SK-N-SH treated with all-trans-retinoic acid at 6 μM for 48 hours (cell line): ENCODE results near the gene SAMD3.
A peak's percentile ranks its signal among the peaks of the same experiment; 100 is the strongest.
"Not testable (repeated sequence)": the region's sequence is repeated elsewhere in the genome, so short reads cannot be mapped to it uniquely, and the experiment has no call there.

Source experiments
- ATAC-seq: fragments of 200-7000 bp; cut with Tn5 transposase; 3 replicates; pipeline ENCODE4 v1.9.1; 2020; ENCODE audit warnings: mild to moderate bottlenecking, moderate library complexity
- ARNTL ChIP-seq: fragments of 450-650 bp; formaldehyde crosslinking; IDR thresholded peaks from 2 replicates; pipeline ENCODE4 v1.5.0; 2020; ENCODE audit warnings: low read depth, mild to moderate bottlenecking, moderate library complexity, borderline replicate concordance
- BACH2 ChIP-seq: fragments of 250-450 bp; sonication (Bioruptor Pico); IDR thresholded peaks from 2 replicates; pipeline ENCODE4 v1.9.0; 2021; ENCODE audit warnings: mild to moderate bottlenecking, borderline replicate concordance
- CREB5 ChIP-seq: fragments of 250-450 bp; sonication (Bioruptor Pico); IDR thresholded peaks from 2 replicates; pipeline ENCODE4 v1.5.1; 2020; ENCODE audit warnings: low read depth, mild to moderate bottlenecking, moderate library complexity
- CSDC2 ChIP-seq: fragments of 250-450 bp; sonication (Bioruptor Pico); IDR thresholded peaks from 2 replicates; pipeline ENCODE4 v1.5.0; 2020; ENCODE audit warnings: mild to moderate bottlenecking, moderate library complexity
- ESRRG ChIP-seq: fragments of 250-450 bp; sonication (Bioruptor Pico); IDR thresholded peaks from 2 replicates; pipeline ENCODE4 v1.6.1; 2021; ENCODE audit warnings: mild to moderate bottlenecking
- GLIS3 ChIP-seq: fragments of 250-450 bp; sonication (Bioruptor Pico); IDR thresholded peaks from 2 replicates; pipeline ENCODE4 v1.5.0; 2020; ENCODE audit warnings: mild to moderate bottlenecking, moderate library complexity
- ISL1 ChIP-seq: fragments of 250-450 bp; sonication (Bioruptor Pico); IDR thresholded peaks from 2 replicates; pipeline ENCODE4 v2.1.2; 2022; ENCODE audit warnings: mild to moderate bottlenecking, moderate library complexity
- OSR1 ChIP-seq: fragments of 250-450 bp; sonication (Bioruptor Pico); IDR thresholded peaks from 2 replicates; pipeline ENCODE4 v1.8.0; 2022; ENCODE audit warnings: moderate library complexity, mild to moderate bottlenecking, inconsistent platforms
- PPARA ChIP-seq: fragments of 250-450 bp; sonication (Bioruptor Pico); IDR thresholded peaks from 2 replicates; pipeline ENCODE4 v1.5.0; 2020; ENCODE audit warnings: mild to moderate bottlenecking, borderline replicate concordance
- RARB ChIP-seq: fragments of 250-450 bp; sonication (Bioruptor Pico); IDR thresholded peaks from 2 replicates; pipeline ENCODE4 v1.8.0; 2021; ENCODE audit warnings: mild to moderate bottlenecking, moderate library complexity
- SNAI2 ChIP-seq: fragments of 250-450 bp; sonication (Bioruptor Pico); IDR thresholded peaks from 2 replicates; pipeline ENCODE4 v1.5.0; 2020; ENCODE audit warnings: mild to moderate bottlenecking, moderate library complexity
- TCF4 ChIP-seq: fragments of 250-450 bp; sonication (Bioruptor Pico); IDR thresholded peaks from 2 replicates; pipeline ENCODE4 v1.8.0; 2021; ENCODE audit warnings: mild to moderate bottlenecking, moderate library complexity, borderline replicate concordance
- TOX ChIP-seq: fragments of 250-450 bp; sonication (Bioruptor Pico); IDR thresholded peaks from 2 replicates; pipeline ENCODE4 v1.8.0; 2021; ENCODE audit warnings: mild to moderate bottlenecking, moderate library complexity, borderline replicate concordance
- ZC3H10 ChIP-seq: fragments of 250-450 bp; sonication (Bioruptor Pico); IDR thresholded peaks from 2 replicates; pipeline ENCODE4 v1.5.1; 2021; ENCODE audit warnings: mild to moderate bottlenecking, moderate library complexity
- ZFP3 ChIP-seq: fragments of 250-450 bp; sonication (Bioruptor Pico); IDR thresholded peaks from 2 replicates; pipeline ENCODE4 v1.5.0; 2020; ENCODE audit warnings: mild to moderate bottlenecking, moderate library complexity
- ZFP30 ChIP-seq: fragments of 450-650 bp; formaldehyde crosslinking; IDR thresholded peaks from 2 replicates; pipeline ENCODE4 v1.5.0; 2022; ENCODE audit warnings: mild to moderate bottlenecking, moderate library complexity
- ZNF565 ChIP-seq: fragments of 450-650 bp; formaldehyde crosslinking; conservative IDR thresholded peaks from 2 replicates; pipeline ENCODE4 v1.5.0; 2020; ENCODE audit warnings: low read depth, mild to moderate bottlenecking, moderate library complexity
- ZNF8 ChIP-seq: fragments of 450-650 bp; formaldehyde crosslinking; IDR thresholded peaks from 2 replicates; pipeline ENCODE4 v1.5.0; 2020; ENCODE audit warnings: mild to moderate bottlenecking, moderate library complexity
- TF ChIP-seq, protein P1 (sequence below): fragments of 250-450 bp; sonication (Bioruptor Pico); IDR thresholded peaks from 2 replicates; pipeline ENCODE4 v1.5.0; 2020; ENCODE audit warnings: mild to moderate bottlenecking, moderate library complexity
- TF ChIP-seq, protein P2 (sequence below): fragments of 250-450 bp; sonication (Bioruptor Pico); IDR thresholded peaks from 2 replicates; pipeline ENCODE4 v1.8.0; 2020; ENCODE audit warnings: mild to moderate bottlenecking, moderate library complexity, borderline replicate concordance

The SAMD3 gene

DNA sequence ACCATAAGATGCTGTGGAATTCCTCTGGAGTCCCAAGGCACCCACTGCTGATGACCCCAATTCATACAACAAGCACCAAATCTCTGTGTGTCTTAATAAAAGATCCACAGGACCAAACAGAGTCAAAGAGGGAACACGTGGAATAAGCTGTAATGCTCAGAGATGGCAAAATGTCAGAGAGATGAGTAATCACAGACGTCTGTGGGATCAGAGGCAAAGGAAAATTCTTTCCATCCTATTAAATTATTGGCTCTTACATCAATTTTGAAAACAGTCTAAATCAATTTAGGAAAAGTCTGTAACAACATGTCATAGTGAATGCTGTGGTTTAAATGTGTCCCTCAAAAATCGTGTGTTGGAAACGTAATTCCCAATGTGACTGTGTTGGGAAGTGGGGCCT lies 17.5 kb upstream of the SAMD3 start:
- TF ChIP-seq, protein P1, sequence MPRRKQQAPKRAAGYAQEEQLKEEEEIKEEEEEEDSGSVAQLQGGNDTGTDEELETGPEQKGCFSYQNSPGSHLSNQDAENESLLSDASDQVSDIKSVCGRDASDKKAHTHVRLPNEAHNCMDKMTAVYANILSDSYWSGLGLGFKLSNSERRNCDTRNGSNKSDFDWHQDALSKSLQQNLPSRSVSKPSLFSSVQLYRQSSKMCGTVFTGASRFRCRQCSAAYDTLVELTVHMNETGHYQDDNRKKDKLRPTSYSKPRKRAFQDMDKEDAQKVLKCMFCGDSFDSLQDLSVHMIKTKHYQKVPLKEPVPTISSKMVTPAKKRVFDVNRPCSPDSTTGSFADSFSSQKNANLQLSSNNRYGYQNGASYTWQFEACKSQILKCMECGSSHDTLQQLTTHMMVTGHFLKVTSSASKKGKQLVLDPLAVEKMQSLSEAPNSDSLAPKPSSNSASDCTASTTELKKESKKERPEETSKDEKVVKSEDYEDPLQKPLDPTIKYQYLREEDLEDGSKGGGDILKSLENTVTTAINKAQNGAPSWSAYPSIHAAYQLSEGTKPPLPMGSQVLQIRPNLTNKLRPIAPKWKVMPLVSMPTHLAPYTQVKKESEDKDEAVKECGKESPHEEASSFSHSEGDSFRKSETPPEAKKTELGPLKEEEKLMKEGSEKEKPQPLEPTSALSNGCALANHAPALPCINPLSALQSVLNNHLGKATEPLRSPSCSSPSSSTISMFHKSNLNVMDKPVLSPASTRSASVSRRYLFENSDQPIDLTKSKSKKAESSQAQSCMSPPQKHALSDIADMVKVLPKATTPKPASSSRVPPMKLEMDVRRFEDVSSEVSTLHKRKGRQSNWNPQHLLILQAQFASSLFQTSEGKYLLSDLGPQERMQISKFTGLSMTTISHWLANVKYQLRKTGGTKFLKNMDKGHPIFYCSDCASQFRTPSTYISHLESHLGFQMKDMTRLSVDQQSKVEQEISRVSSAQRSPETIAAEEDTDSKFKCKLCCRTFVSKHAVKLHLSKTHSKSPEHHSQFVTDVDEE = no peak
- TF ChIP-seq ISL1 (CRISPR knock-in tag) (no peak), ZFP30 (no peak), ZC3H10 (CRISPR knock-in tag) (0 out of 2 replicates have a peak, but pooled peaks have one; percentile 31), OSR1 (CRISPR knock-in tag) (no peak), ZNF565 (CRISPR knock-in tag) (no peak), GLIS3 (CRISPR knock-in tag) (no peak)
- peak; percentile 91 for ATAC-seq

GRCh38 chr6:130239755-130240154 lies 17.0 kb upstream of the SAMD3 start:
- peak; percentile 64 for ATAC-seq
- no peak for TF ChIP-seq ZC3H10 (CRISPR knock-in tag)
- TF ChIP-seq TOX (CRISPR knock-in tag) = no peak
- TF ChIP-seq TCF4 = no peak
- TF ChIP-seq RARB (CRISPR knock-in tag) = no peak
- no peak for TF ChIP-seq BACH2 (CRISPR knock-in tag)
- TF ChIP-seq, protein P2, sequence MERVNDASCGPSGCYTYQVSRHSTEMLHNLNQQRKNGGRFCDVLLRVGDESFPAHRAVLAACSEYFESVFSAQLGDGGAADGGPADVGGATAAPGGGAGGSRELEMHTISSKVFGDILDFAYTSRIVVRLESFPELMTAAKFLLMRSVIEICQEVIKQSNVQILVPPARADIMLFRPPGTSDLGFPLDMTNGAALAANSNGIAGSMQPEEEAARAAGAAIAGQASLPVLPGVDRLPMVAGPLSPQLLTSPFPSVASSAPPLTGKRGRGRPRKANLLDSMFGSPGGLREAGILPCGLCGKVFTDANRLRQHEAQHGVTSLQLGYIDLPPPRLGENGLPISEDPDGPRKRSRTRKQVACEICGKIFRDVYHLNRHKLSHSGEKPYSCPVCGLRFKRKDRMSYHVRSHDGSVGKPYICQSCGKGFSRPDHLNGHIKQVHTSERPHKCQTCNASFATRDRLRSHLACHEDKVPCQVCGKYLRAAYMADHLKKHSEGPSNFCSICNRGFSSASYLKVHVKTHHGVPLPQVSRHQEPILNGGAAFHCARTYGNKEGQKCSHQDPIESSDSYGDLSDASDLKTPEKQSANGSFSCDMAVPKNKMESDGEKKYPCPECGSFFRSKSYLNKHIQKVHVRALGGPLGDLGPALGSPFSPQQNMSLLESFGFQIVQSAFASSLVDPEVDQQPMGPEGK (CRISPR knock-in tag) = no peak
- TF ChIP-seq, protein P1 = no peak
- TF ChIP-seq ZNF565 (CRISPR knock-in tag) = no peak

DNA sequence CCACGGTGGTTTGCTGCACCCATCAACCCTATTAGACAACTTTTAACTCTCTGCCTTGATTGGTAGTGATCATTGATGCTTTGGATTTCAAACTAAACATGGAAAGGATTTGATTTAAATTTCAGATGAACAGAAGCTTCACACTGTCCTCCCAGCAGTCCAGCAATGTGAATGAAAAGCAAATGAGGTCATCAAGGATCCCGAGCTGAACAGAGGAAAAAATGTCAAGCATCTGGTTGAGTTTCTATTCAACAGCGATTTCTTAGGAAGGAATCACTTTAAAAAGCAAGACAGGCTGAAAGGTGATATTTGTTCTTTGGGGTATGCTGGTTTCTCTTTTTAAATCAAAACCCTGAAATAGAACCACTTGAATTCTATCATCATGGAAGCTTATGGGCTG lies 10.6 kb upstream of the SAMD3 start:
- TF ChIP-seq ZFP3 (CRISPR knock-in tag) (no peak), ZNF8 (CRISPR knock-in tag) (no peak), PPARA (CRISPR knock-in tag) (no peak)
- peak; percentile 94 for ATAC-seq

DNA sequence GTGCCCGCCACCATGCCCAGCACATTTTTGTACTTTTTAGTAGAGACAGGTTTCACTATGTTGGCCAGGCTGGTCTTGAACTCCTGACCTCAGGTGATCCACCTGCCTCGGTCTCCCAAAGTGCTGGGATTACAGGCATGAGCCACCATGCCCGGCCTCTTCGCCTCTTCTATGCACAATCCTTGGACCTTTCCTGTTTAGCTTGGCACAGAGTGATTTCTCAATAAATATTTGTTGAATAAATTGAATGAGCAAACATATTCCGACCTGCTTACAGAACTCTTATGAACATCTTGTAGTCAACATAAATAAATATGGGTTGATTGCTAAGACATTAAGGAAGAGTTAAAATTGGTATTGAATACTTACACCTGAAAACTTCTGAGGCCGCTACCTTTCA lies 7.8 kb upstream of the SAMD3 start:
- ATAC-seq = not testable (repeated sequence)

GRCh38 chr6:130229645-130230044 lies 6.9 kb upstream of the SAMD3 start:
- TF ChIP-seq ARNTL (CRISPR knock-in tag) = no peak
- no peak for TF ChIP-seq ZC3H10 (CRISPR knock-in tag)
- no peak for TF ChIP-seq SNAI2 (CRISPR knock-in tag)
- TF ChIP-seq ESRRG = no peak
- no peak for TF ChIP-seq ZNF565 (CRISPR knock-in tag)
- no peak for TF ChIP-seq BACH2 (CRISPR knock-in tag)
- TF ChIP-seq, all 23 proteins: peak for 0
- no peak for ATAC-seq

DNA sequence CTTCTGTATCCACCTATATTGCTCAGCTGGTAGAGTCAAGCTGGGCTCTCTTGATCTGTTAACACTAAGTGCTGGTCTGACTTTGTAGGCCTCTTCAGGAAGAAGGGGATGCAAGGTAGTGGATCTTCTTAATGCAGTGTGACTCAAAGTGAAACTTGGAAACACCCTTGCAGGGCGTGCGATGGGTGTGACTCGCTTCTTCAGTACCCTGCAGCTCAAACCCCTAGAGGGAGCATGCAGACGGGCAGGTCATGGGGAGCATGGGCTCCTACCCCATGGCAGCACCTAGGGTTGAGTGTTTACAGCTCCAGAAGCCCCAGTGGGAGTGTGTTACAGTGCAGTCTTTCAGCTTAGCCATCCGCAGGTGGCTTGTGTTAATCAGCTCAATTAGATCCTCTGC lies 757 bp upstream of the SAMD3 start:
- no peak for ATAC-seq
- no peak for TF ChIP-seq ESRRG
- TF ChIP-seq TCF4 = no peak
- TF ChIP-seq CREB5 (CRISPR knock-in tag) = no peak
- no peak for TF ChIP-seq CSDC2 (CRISPR knock-in tag)
- no peak for TF ChIP-seq ARNTL (CRISPR knock-in tag)
- TF ChIP-seq, protein P1 = no peak
- TF ChIP-seq, protein P2 (CRISPR knock-in tag) = no peak
- TF ChIP-seq, all 23 proteins: peak for 0
